DOHH2 (cell line): Measurements from ENCODE around the gene ANKRD13A.

Experiments
- CTCF ChIP-seq: fragments of 200-600 bp; sonication (generic); IDR thresholded peaks from one replicate; pipeline ENCODE4 v1.5.1; 2014; ENCODE audit warnings: antibody characterized with exemption, mild to moderate bottlenecking, low read depth, low read length; ENCODE audit not compliant: poor library complexity, severe bottlenecking
- EZH2phosphoT487 ChIP-seq: fragments of 200-600 bp; sonication (generic); IDR thresholded peaks from 2 replicates; pipeline ENCODE4 v1.6.1; 2017; ENCODE audit warnings: borderline replicate concordance, mild to moderate bottlenecking, antibody characterized with exemption, low read length, moderate library complexity, mixed read lengths

GRCh38 chr12:109966546-109966945, 32.7 kb upstream of the ANKRD13A start:
- TF ChIP-seq CTCF: no peak
- no peak for TF ChIP-seq EZH2phosphoT487
